Liver (tissue), 3 donors: ENCODE measurements around the gene MAN2A2.

Experiments used
- ATF3 ChIP-seq: IDR thresholded peaks from 2 replicates; pipeline ENCODE4 v1.6.1; 2016; ENCODE audit warnings: antibody characterized with exemption
- EGR1 ChIP-seq, 2 donors: IDR thresholded peaks; 2 replicates each; pipeline ENCODE4 v1.6.1; 2016 to 2018; ENCODE audit warnings: antibody characterized with exemption in 2 of 2, low read depth in 2 of 2
- HNF4A ChIP-seq, 2 donors: conservative IDR thresholded peaks; 2 replicates each; pipeline ENCODE4 v1.6.1; 2016; ENCODE audit warnings: antibody characterized with exemption in 2 of 2, mild to moderate bottlenecking in 2 of 2
- JUND ChIP-seq, 2 donors: IDR thresholded peaks; 2 replicates each; pipeline ENCODE4 v1.6.1; 2016; ENCODE audit warnings: antibody characterized with exemption in 2 of 2
- MAX ChIP-seq: IDR thresholded peaks from 2 replicates; pipeline ENCODE4 v1.6.1; 2016; ENCODE audit warnings: antibody characterized with exemption
- RAD21 ChIP-seq, 2 donors: IDR thresholded peaks; 2 replicates each; pipeline ENCODE4 v1.6.1; 2016; ENCODE audit warnings: antibody characterized with exemption in 2 of 2, mild to moderate bottlenecking in 2 of 2
- SP1 ChIP-seq: IDR thresholded peaks from 2 replicates; pipeline ENCODE4 v1.6.1; 2018; ENCODE audit warnings: antibody characterized with exemption, mild to moderate bottlenecking
- TAF1 ChIP-seq: conservative IDR thresholded peaks from 2 replicates; pipeline ENCODE4 v1.6.1; 2016; ENCODE audit warnings: antibody characterized with exemption, mild to moderate bottlenecking
- YY1 ChIP-seq: IDR thresholded peaks from 2 replicates; pipeline ENCODE4 v1.6.1; 2016; ENCODE audit warnings: antibody characterized with exemption, mild to moderate bottlenecking
- ZBTB33 ChIP-seq: IDR thresholded peaks from 2 replicates; pipeline ENCODE4 v1.6.1; 2016; ENCODE audit warnings: antibody characterized with exemption
- TF ChIP-seq, protein P1 (sequence below): fragments of 150-350 bp; IDR thresholded peaks from 2 replicates; pipeline ENCODE4 v1.5.1; 2017; ENCODE audit warnings: improper control_type of control experiment, low read depth, low read length; ENCODE audit not compliant: missing input control
- donor health status: healthy.
- donor health status: healthy.

- TF ChIP-seq, protein P1, sequence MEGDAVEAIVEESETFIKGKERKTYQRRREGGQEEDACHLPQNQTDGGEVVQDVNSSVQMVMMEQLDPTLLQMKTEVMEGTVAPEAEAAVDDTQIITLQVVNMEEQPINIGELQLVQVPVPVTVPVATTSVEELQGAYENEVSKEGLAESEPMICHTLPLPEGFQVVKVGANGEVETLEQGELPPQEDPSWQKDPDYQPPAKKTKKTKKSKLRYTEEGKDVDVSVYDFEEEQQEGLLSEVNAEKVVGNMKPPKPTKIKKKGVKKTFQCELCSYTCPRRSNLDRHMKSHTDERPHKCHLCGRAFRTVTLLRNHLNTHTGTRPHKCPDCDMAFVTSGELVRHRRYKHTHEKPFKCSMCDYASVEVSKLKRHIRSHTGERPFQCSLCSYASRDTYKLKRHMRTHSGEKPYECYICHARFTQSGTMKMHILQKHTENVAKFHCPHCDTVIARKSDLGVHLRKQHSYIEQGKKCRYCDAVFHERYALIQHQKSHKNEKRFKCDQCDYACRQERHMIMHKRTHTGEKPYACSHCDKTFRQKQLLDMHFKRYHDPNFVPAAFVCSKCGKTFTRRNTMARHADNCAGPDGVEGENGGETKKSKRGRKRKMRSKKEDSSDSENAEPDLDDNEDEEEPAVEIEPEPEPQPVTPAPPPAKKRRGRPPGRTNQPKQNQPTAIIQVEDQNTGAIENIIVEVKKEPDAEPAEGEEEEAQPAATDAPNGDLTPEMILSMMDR = no peak
- TF ChIP-seq TAF1 (no peak), RAD21 (IDR thresholded peaks at IDR 0.05) (no peak), YY1 (no peak), ATF3 (no peak), EGR1 (IDR thresholded peaks at IDR 0.05; ENCODE audit: low read depth in 2 of 2) (no peak), ZBTB33 (no peak), MAX (no peak), HNF4A (conservative IDR thresholded peaks at IDR 0.05) (no peak), SP1 (no peak), JUND (IDR thresholded peaks at IDR 0.05) (no peak)
These were observed 52.6 kb downstream of the MAN2A2 start for GRCh38 chr15:90955624-90956273.
